ENCODE results near the gene RANBP17.

- TF ChIP-seq CTCF (IDR thresholded peaks at IDR 0.05; ENCODE audit: low read length), result peak; percentile 29
- no peak for TF ChIP-seq EZH2 (optimal IDR thresholded peaks at IDR 0.05; ENCODE audit: low read depth, low read length)
- no peak for TF ChIP-seq EZH2phosphoT487 (IDR thresholded peaks at IDR 0.05; ENCODE audit: low read length)
Observed at GRCh38 chr5:171226096-171226754, 364.4 kb downstream of the RANBP17 start.

Data from MM.1S (cell line).